H1 (cell line): ENCODE measurements around the gene PLPP2. TPM values are rescaled to one million over a fixed set of nuclear protein-coding genes. Genes with fewer than 3 reads are reported as not detected.
A peak's percentile ranks its signal among the peaks of the same experiment; 100 is the strongest.
"Not testable (repeated sequence)": the region's sequence is repeated elsewhere in the genome, so short reads cannot be mapped to it uniquely, and the experiment has no call there.

Source experiments
- CTCF ChIA-PET: fragments of 300-600 bp; sonication (Branson Sonifier 250); formaldehyde crosslinking; loops from one replicate; lab custom pipeline; 2021; ENCODE audit not compliant: partially characterized antibody; lab: Charles Lee
- POLR2A ChIA-PET: fragments of 300-600 bp; sonication (Branson Sonifier 250); formaldehyde crosslinking; loops from one replicate; lab custom pipeline; 2021; ENCODE audit warnings: inconsistent platforms; ENCODE audit not compliant: partially characterized antibody; lab: Charles Lee
- DNase-seq, 2 experiments: peaks; one replicate each; pipeline versions ENCODE4 v3.0.0 to v3.0.0-alpha.2; 2010 to 2022; ENCODE audit warnings: low spot score in 2 of 2, low read depth in 1 of 2, mixed read lengths in 1 of 2
- FAIRE-seq: peaks from 2 replicates; lab custom pipeline; 2011; peaks lifted over from hg19 to GRCh38; lab: Jason Lieb, UNC
- H2AFZ ChIP-seq: 2 replicates; pipeline ENCODE4 v1.8.1; 2012; ENCODE audit warnings: low read length, inconsistent platforms
- H2AK5ac ChIP-seq: 2 replicates; pipeline ENCODE4 v1.6.1; 2013; ENCODE audit warnings: low read depth, low read length
- H2BK120ac ChIP-seq: replicated peaks from 2 replicates; pipeline ENCODE3; 2013; ENCODE audit warnings: low read depth, low read length, inconsistent platforms
- H2BK12ac ChIP-seq: 2 replicates; pipeline ENCODE4 v1.6.1; 2013; ENCODE audit warnings: low read depth, low read length
- H2BK15ac ChIP-seq: 2 replicates; pipeline ENCODE4 v1.6.1; 2013; ENCODE audit warnings: low read length
- H2BK20ac ChIP-seq: 2 replicates; pipeline ENCODE4 v1.6.1; 2013; ENCODE audit warnings: low read length
- H2BK5ac ChIP-seq: 2 replicates; pipeline ENCODE4 v1.6.1; 2013; ENCODE audit warnings: low read depth, low read length
- H3K14ac ChIP-seq: 2 replicates; pipeline ENCODE4 v1.6.1; 2013; ENCODE audit warnings: inconsistent platforms; ENCODE audit not compliant: insufficient read length
- H3K18ac ChIP-seq: 2 replicates; pipeline ENCODE4 v1.6.1; 2013; ENCODE audit warnings: low read length; ENCODE audit errors: extremely low read depth
- H3K23ac ChIP-seq: 2 replicates; pipeline ENCODE4 v1.6.1; 2013; ENCODE audit warnings: inconsistent platforms; ENCODE audit not compliant: insufficient read length
- H3K23me2 ChIP-seq: 2 replicates; pipeline ENCODE4 v1.6.1; 2013; ENCODE audit warnings: low read depth, low read length
- H3K27ac ChIP-seq: 2 replicates; pipeline ENCODE4 v1.6.1; 2011; ENCODE audit warnings: low read depth, low read length, inconsistent platforms
- H3K27me3 ChIP-seq, 4 experiments: replicated peaks in 1 of 4; 1 replicate in 1 of 4; 2 replicates in 3 of 4; pipeline versions ENCODE4 v1.6.1 to v1.8.1; 2011 to 2013; ENCODE audit warnings: low read length in 3 of 4, mild to moderate bottlenecking in 3 of 4, inconsistent platforms in 2 of 4, mixed read lengths in 2 of 4, moderate library complexity in 1 of 4; ENCODE audit not compliant: control insufficient read depth in 3 of 4, insufficient read depth in 3 of 4; ENCODE audit errors: extremely low read depth in 1 of 4
- H3K36me3 ChIP-seq, 4 experiments: 2 replicates each; pipeline versions ENCODE4 v1.6.1 to v1.8.1; 2011 to 2013; ENCODE audit warnings: mild to moderate bottlenecking in 4 of 4, low read length in 3 of 4, moderate library complexity in 2 of 4, control low read depth in 1 of 4, inconsistent platforms in 1 of 4; ENCODE audit not compliant: insufficient read depth in 4 of 4, control insufficient read depth in 2 of 4
- H3K4ac ChIP-seq: replicated peaks from 2 replicates; pipeline ENCODE3; 2013; ENCODE audit warnings: low read length, low read depth, mixed read lengths, inconsistent platforms; ENCODE audit not compliant: insufficient read length
- H3K4me1 ChIP-seq, 4 experiments: replicated peaks in 1 of 4; 1 replicate in 1 of 4; 2 replicates in 3 of 4; pipeline versions ENCODE4 v1.6.1 to v1.8.1; 2011 to 2013; ENCODE audit warnings: low read length in 3 of 4, inconsistent platforms in 2 of 4, mixed read lengths in 1 of 4; ENCODE audit not compliant: insufficient read depth in 4 of 4, control insufficient read depth in 3 of 4
- H3K4me2 ChIP-seq, 2 experiments: 2 replicates each; pipeline versions ENCODE4 v1.6.1 to v1.8.1; 2011 to 2013; ENCODE audit warnings: low read depth in 2 of 2, low read length in 2 of 2, control low read depth in 1 of 2, inconsistent platforms in 1 of 2, mild to moderate bottlenecking in 1 of 2; ENCODE audit not compliant: insufficient read depth in 1 of 2
- H3K4me3 ChIP-seq, 4 experiments: fragments of 200-600, 300-600 bp in 1 of 4; sonication (generic), shearing (Covaris generic), sonication (Bioruptor Twin) in 1 of 4; 2 replicates each; pipeline versions ENCODE4 v1.5.1 to v1.8.1; 2011 to 2016; ENCODE audit warnings: low read length in 4 of 4, low read depth in 3 of 4, control low read depth in 2 of 4, inconsistent platforms in 2 of 4, mild to moderate bottlenecking in 2 of 4, mixed read lengths in 1 of 4, moderate library complexity in 1 of 4; ENCODE audit not compliant: insufficient read depth in 2 of 4; ENCODE audit errors: extremely low read depth in 1 of 4
- H3K56ac ChIP-seq: replicated peaks from 2 replicates; pipeline ENCODE3; 2013; ENCODE audit warnings: low read depth, mild to moderate bottlenecking, mixed read lengths, low read length, inconsistent platforms; ENCODE audit not compliant: insufficient read length
- H3K79me1 ChIP-seq: 2 replicates; pipeline ENCODE4 v1.6.1; 2013; ENCODE audit warnings: low read depth, low read length, control low read depth
- H3K79me2 ChIP-seq, 2 experiments: 2 replicates each; pipeline versions ENCODE4 v1.6.1 to v1.8.1; 2012 to 2013; ENCODE audit warnings: low read length in 2 of 2, mild to moderate bottlenecking in 2 of 2, inconsistent platforms in 1 of 2; ENCODE audit not compliant: insufficient read depth in 2 of 2, control insufficient read depth in 1 of 2
- H3K9ac ChIP-seq, 4 experiments: replicated peaks in 1 of 4; 1 replicate in 1 of 4; 2 replicates in 3 of 4; pipeline versions ENCODE4 v1.6.1 to v1.8.1; 2011 to 2013; ENCODE audit warnings: low read depth in 3 of 4, low read length in 3 of 4, control low read depth in 2 of 4, mild to moderate bottlenecking in 2 of 4, moderate library complexity in 2 of 4, inconsistent platforms in 1 of 4; ENCODE audit errors: extremely low read depth in 1 of 4
- H3K9me3 ChIP-seq, 2 experiments: 2 replicates each; pipeline versions ENCODE4 v1.6.1 to v1.8.1; 2012 to 2013; ENCODE audit warnings: mild to moderate bottlenecking in 2 of 2, moderate library complexity in 2 of 2, control low read depth in 1 of 2, inconsistent platforms in 1 of 2, low read depth in 1 of 2, low read length in 1 of 2, mixed read lengths in 1 of 2; ENCODE audit not compliant: insufficient read depth in 2 of 2
- H4K20me1 ChIP-seq, 2 experiments: replicated peaks in 1 of 2; 2 replicates each; pipeline versions ENCODE3 to v1.8.1; 2011 to 2013; ENCODE audit warnings: inconsistent platforms in 2 of 2, low read length in 2 of 2, mild to moderate bottlenecking in 1 of 2; ENCODE audit not compliant: insufficient read depth in 2 of 2, control insufficient read depth in 1 of 2
- H4K5ac ChIP-seq: 2 replicates; pipeline ENCODE4 v1.6.1; 2013; ENCODE audit warnings: low read length, low read depth, mixed read lengths, inconsistent platforms; ENCODE audit not compliant: insufficient read length
- H4K8ac ChIP-seq: 2 replicates; pipeline ENCODE4 v1.8.0; 2013; ENCODE audit warnings: mild to moderate bottlenecking, moderate library complexity, low read length, inconsistent platforms; ENCODE audit not compliant: insufficient read depth; ENCODE audit errors: extremely low read depth
- H4K91ac ChIP-seq: replicated peaks from 2 replicates; pipeline ENCODE3; 2013; ENCODE audit warnings: low read length, mixed read lengths, inconsistent platforms; ENCODE audit not compliant: insufficient read length
- EGR1 ChIP-seq: IDR thresholded peaks from 2 replicates; pipeline ENCODE4 v1.6.1; 2011; ENCODE audit warnings: low read depth, low read length, borderline replicate concordance
- WGBS, 2 experiments: shearing (Covaris generic) in 1 of 2; methylation state at CpG; one replicate each; pipeline versions ENCODE4 v1.1.6 to v1.1.7; 2013 to 2015; ENCODE audit warnings: low lambda C conversion rate in 2 of 2, mixed read lengths in 2 of 2, inconsistent platforms in 1 of 2, low coverage in 1 of 2, missing lambda C conversion rate in 1 of 2; ENCODE audit not compliant: insufficient replicate concordance in 2 of 2, insufficient coverage in 1 of 2, insufficient read length in 1 of 2; ENCODE audit errors: extremely low coverage in 1 of 2, missing lambda C conversion rate in 1 of 2; 5-methylcytosine and 5-hydroxymethylcytosine counted together
- polyA plus RNA-seq, 7 experiments: library from polyadenylated mRNA; depleted of rRNA in 3 of 7; stranded (reverse) in 5 of 7; unstranded in 2 of 7; fragments of >200 nt in 5 of 7; fragments of 200-250 nt in 2 of 7; gene quantifications; 1 replicate in 5 of 7; 2 replicates in 1 of 7; 4 replicates in 1 of 7; pipeline versions ENCODE4 v1.2.1 to v1.2.3, GENCODE V29; 2011 to 2013; ENCODE audit warnings: missing spikeins in 2 of 7, mixed read lengths in 2 of 7
- total RNA-seq: library from RNA; stranded (reverse); fragmentation: NEBNext Ultra II Directional; extraction: Animal tissue kit (Norgen Biotek cat#: 25700); gene quantifications from 2 replicates; pipeline ENCODE4 v1.2.1, GENCODE V29; 2021

Gene PLPP2
- total and polyA plus RNA-seq, 2 of the 8 experiments (the other 6 are each of a cell fraction or from before 2014, with no cell fraction given): 101 to 195 TPM

- TF ChIP-seq EGR1: no peak
- TF ChIP-seq, all 59 proteins: peak for 0
These were observed 44.7 kb downstream of the PLPP2 start (continued) for GRCh38 chr19:246551-246950.

- H3K4me3 ChIP-seq, H3K18ac ChIP-seq, CTCF ChIA-PET, H2AFZ ChIP-seq, H4K5ac ChIP-seq, H3K27ac ChIP-seq, H2BK120ac ChIP-seq, H2AK5ac ChIP-seq, H3K9ac ChIP-seq, H3K4me1 ChIP-seq, H2BK12ac ChIP-seq, H3K79me1 ChIP-seq, POLR2A ChIA-PET, H3K23me2 ChIP-seq, H3K23ac ChIP-seq, H2BK15ac ChIP-seq, H3K4me2 ChIP-seq, H3K27me3 ChIP-seq, H4K91ac ChIP-seq, H2BK20ac ChIP-seq, H3K36me3 ChIP-seq, H2BK5ac ChIP-seq, H3K56ac ChIP-seq, H4K20me1 ChIP-seq, H3K79me2 ChIP-seq, H3K14ac ChIP-seq, H3K9me3 ChIP-seq, H4K8ac ChIP-seq, H3K4ac ChIP-seq, FAIRE-seq: not testable (repeated sequence)
- DNase-seq: peak in 1 of 2 experiments; percentile 44
- WGBS, 2 experiments: 90% methylated on average over 13 of the region's 13 CpGs; no CpG with 5 or more reads in 1 of the 2 experiments
These were observed 45.3 kb downstream of the PLPP2 start for GRCh38 chr19:245900-246299.
